ENCODE results near the gene SMARCA2.

Gene SMARCA2

GRCh38 chr9:2241836-2242741 is 226.9 kb downstream of the SMARCA2 start:
- peak; percentile 32 to 53 for DNase-seq (ENCODE audit: low read depth in 1 of 2, low spot score in 1 of 2)

GRCh38 chr9:2242831-2243330 is 227.7 kb downstream of the SMARCA2 start:
- DNase-seq (ENCODE audit: low read depth in 1 of 2, low spot score in 1 of 2), result no peak
